ENCODE data around the gene MLH3.

MLH3 gene

DNA sequence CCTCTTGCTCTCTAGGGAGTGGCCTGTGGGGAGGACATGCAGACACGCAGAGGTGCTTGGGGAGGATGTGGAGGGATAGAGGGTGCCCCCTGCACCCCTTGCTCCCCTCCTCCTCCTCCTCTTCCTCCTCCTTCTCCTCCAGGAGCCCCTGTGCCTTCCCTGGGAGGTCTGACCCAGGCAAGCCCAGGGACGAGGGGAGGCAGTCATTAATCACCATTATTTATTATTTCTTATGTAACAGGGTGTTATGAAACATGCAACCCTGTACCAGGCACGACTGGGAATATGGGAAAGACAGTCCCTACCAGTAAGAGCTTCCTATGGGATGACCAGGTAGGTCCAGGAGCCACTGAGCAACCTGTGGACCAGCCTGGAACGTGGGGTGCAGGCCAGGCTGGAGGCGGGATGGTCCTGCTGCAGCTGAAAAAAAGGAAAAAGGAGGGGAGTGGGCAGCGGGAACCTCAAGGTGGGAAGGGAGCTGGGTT is 73.3 kb downstream of the MLH3 start:
- DNase-seq (ENCODE audit: extremely low read depth, low read depth) = no peak

DNA sequence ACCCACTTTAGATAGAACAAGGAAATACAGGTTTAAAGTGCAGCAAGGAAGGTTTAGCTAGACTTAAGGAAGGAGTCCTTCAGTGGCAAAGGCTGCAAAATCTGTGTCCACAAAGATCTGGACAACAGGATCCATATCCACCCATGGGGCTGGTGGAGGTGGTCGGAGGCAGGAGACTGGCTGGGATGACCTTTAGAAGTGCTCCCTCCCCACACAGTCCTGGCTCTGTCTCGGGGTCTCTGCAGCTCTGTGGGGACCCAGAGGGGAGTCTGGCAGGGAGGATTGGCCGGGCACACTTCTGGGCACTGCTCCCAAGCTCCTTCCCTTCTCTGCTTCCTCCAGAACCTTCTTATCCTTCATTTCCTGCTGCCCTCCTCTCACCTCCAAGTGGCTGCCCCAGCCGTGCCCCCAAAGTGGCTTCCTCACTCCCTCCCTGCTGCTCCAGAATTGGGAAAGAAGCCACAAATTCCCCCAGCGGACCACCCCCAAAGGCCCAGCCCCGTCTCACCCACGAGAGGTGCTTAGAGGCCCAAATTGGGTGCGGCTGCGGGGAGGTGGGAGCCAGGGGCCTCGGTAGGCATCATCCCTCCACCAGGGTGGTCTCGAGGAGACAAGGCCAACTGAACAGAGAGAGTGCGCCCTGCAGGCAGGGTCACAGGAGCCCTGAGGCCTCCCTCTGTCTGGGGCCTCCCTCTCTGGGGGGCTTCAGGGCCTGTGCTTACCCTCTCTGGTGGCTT is 73.9 kb downstream of the MLH3 start:
- DNase-seq (ENCODE audit: extremely low read depth, low read depth) = no peak
- TF ChIP-seq CTCF (IDR thresholded peaks at IDR 0.05; ENCODE audit: low read depth, low read length) = no peak

More for the DNA sequence above, 73.3 kb downstream of the MLH3 start:
- TF ChIP-seq CTCF (IDR thresholded peaks at IDR 0.05; ENCODE audit: low read depth, low read length) = no peak

GRCh38 chr14:74976264-74977113 is 74.8 kb downstream of the MLH3 start:
- DNase-seq (ENCODE audit: extremely low read depth, low read depth) = no peak
- TF ChIP-seq CTCF (IDR thresholded peaks at IDR 0.05; ENCODE audit: low read depth, low read length) = no peak

DNA sequence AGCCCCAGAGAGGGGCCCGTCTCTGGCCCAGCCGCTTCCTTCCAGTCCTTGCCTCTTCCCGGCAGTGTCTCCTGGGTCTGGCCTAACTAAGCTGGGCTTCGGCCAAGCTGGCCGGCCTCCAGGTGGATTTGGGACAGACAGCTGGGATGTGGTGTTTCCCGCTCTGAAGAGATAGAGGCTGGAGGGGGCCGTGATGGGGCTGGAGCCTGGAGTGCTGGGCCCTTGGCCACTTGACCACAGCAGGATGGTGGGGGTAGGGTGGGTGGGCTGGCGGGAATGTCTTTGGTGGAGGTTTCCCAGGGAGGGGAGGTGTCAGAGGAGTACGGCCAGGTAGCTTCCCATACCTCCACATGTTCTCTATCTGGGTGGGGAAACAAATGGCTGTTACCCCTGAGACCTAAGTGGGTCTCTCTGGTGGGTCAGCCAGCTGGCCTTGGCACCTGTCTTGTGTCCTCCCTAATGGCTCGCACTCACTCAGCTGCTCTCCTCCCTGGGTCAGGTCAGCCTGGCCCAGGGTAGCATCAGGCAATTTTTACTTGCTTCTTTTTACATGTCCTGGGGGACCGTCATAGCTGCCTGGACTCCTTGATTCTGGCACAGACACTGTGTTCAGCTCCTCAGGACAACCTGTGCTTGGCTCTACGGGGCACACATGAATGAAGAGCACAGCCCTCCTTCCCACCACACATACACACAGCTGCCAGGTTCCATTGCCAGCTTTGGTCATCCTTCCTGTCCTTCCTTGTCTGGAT is 76.0 kb downstream of the MLH3 start:
- no peak for TF ChIP-seq CTCF (IDR thresholded peaks at IDR 0.05; ENCODE audit: low read depth, low read length)

DNA sequence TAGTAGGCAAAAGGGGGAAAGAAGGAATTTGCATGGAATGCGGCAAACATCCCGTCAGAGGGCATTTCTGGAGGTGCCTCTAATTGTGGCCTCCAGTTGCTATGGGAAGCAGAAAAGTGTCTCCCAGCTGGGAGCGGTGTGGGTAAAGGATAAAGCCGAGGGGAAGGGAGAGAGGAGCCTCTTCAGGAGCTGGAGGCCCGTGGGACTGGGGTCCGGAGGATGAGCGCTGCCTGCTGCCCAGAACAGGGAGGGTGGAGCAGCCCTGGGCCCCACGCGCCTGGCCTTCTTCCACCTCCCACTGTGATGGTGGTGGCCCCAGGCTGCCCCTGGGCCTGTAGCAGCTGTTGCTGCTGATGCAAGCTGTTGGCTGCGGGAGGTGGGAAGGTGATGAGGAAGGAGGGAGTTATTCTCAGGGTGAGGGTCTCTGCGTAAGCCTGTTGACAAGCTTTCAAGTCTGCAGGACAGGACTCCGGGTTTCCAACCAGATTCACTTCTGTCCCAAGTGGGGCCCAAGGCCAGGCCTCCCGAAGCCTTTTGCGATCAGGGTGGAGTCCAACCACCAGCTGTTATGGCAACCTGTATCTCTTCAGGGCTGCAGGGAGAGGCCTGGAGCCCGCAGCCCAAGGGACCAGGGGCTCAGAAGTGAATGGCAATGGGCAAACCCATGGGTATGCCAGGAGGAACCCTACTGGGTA is 76.8 kb downstream of the MLH3 start:
- no peak for TF ChIP-seq CTCF (IDR thresholded peaks at IDR 0.05; ENCODE audit: low read depth, low read length)
- DNase-seq (ENCODE audit: extremely low read depth, low read depth) = no peak

More for the DNA sequence above, 76.0 kb downstream of the MLH3 start:
- no peak for DNase-seq (ENCODE audit: extremely low read depth, low read depth)

DNA sequence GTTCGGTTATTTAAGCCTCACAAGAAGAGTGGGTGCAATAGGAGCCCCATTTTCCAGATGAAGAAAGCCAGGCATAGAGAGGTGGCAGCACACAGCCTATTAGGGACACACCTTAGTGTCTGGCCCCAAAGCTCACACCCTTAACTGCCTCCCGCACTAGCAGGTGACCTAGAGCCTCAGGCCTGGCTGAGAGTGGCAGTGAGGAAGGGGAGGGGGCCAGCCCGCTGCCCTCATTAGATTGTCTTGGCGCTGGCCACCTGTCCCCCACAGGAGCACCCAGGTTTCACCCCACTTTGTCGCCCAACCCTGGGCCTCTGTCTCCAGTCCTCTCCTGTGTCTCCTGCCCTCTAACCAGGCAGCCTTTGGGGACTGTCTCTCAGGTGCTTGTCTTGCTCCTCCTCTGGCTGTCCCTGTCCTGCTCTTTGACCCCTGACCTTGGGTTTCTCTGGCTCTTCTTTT is 77.3 kb downstream of the MLH3 start:
- no peak for TF ChIP-seq CTCF (IDR thresholded peaks at IDR 0.05; ENCODE audit: low read depth, low read length)
- no peak for DNase-seq (ENCODE audit: extremely low read depth, low read depth)

All from AG09319 (cell line).